SK-N-DZ (cell line): ENCODE measurements around the gene SLC25A27. TPM values are rescaled to one million over a fixed set of nuclear protein-coding genes. Genes with fewer than 3 reads are reported as not detected.
"Not testable (repeated sequence)": the region's sequence is repeated elsewhere in the genome, so short reads cannot be mapped to it uniquely, and the experiment has no call there.

ENCODE experiments used
- DNase-seq: peaks from one replicate; pipeline ENCODE4 v3.0.0-alpha.2; 2015; ENCODE audit warnings: low spot score
- polyA plus RNA-seq, 2 experiments: library from polyadenylated mRNA; depleted of rRNA; stranded (reverse); fragments of >200 nt; gene quantifications; 2 replicates each; pipeline ENCODE4 v1.2.3, GENCODE V29; 2014

SLC25A27 gene
- polyA plus RNA-seq (2014; cell fraction: cytosol; rRNA removed): 2.0 and 11.3 TPM in 2 replicates
- polyA plus RNA-seq (2014; cell fraction: nucleus; rRNA removed): 10.2 and 12.8 TPM in 2 replicates

GRCh38 chr6:46652603-46653438, at the start of gene SLC25A27, which contains the start of gene CYP39A1:
TSS of gene SLC25A27 (plus strand) at chr6:46652975. CDS start at chr6:46653193, 218 bp downstream.
TSS of gene CYP39A1 (minus strand) at chr6:46652818. CDS start at chr6:46652582, 236 bp downstream.
- DNase-seq: peak; percentile 73

DNA sequence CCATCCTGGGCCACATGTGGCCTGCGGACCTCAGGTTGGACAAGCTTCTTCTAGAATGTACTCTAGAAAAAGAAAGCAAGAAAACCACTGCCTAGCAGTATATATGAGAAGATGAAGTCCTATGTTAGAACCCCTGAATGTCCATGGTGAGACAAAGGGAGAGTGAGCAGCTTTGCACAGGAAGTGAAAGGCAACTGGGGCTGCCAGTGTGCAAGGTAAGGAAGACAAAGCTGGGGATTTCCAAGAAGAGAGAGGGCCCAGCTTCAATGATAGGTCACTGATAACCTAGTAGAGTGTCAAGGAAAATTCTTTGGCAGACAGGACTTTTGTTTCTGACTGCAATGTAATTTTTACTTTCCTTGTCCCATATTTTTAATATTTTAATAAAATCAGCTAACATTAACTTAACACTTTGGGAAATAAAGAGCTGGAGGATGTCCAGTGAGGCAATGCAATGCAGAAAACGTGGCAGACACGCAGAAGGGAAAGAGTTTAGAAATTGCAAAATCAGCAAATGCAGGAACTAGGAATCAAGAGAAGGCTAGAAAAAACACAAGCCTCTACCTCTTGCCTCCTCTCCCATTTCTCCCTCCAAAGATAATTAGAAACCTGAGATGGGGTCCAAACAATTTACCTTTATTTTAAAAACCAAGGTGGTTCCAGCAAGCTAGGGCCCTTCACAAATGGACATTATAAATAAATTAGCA, 47.5 kb upstream of the SLC25A27 start:
- DNase-seq: no peak

GRCh38 chr6:46606338-46606737, 46.4 kb upstream of the SLC25A27 start:
- DNase-seq: no peak

- no peak for DNase-seq
Measured at GRCh38 chr6:46610862-46611553, 41.8 kb upstream of the SLC25A27 start.

DNA sequence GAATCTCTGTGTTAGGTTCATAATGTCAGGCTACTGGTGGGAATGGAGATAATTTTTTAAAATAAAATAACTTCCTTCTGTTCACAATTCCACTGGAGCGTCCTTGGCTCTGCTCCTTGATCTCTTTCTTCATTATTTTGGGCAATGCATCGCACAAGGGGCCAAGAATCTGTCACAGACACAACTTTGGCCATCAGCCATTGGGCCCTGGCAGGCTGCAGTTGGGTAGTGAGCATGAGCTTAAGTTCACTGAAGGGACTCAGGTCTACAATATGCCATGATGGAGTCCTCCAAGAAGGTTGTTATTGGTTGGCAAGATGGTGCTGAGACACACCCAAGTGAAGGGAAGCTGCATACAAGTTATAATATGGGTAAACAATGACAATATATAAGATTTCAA, 40.1 kb upstream of the SLC25A27 start:
- DNase-seq: no peak

- DNase-seq: no peak
Measured at GRCh38 chr6:46618726-46619125, 34.0 kb upstream of the SLC25A27 start.

DNA sequence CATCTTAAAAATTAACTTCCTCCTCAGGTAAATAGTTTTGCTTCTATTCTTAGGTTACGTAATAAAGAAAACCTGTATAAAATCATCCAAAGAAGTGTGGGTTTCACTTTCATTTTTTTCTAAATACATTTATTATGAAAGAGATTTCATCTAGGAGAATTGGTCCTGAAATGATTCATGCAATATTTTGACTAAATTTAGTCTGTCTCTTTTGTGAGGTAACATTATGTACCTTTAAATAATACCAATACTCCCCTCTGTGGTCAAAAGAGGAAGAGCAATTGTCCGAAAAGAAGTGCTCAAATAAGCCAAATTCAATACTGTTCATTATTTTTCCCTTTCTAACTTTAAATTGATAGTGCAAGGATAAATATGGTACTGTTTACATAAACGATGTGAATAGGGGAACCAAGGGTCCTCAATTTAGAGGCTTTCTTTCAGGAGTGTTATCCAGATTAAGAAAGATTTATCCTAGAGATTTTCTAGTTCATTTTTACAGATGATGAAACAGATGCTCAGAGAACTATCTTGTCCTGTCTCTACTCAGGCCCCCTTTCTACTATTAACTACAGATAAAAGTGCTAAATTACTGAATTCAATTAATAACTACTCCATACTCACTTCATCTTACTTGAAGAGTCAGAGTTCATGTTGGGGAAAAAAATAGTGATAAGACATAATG, 26.4 kb upstream of the SLC25A27 start:
- peak; percentile 1 for DNase-seq

DNA sequence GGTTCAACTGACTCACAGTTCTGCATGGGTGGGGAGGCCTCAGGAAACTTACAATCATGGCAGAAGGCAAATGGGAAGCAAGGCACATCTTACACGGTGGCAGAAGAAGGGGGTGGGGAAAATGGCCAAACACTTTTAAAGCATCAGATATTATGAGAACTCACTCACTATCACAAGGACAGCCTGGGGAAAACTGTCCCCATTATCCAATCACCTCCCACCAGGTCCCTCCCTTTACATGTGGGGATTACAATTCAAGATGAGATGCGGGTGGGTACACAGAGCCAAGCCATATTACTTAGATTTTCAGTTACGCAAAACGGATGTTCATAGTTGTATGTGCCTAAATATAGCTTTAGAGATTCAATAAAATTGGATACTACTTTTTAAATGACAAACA, 25.8 kb upstream of the SLC25A27 start:
- no peak for DNase-seq

DNA sequence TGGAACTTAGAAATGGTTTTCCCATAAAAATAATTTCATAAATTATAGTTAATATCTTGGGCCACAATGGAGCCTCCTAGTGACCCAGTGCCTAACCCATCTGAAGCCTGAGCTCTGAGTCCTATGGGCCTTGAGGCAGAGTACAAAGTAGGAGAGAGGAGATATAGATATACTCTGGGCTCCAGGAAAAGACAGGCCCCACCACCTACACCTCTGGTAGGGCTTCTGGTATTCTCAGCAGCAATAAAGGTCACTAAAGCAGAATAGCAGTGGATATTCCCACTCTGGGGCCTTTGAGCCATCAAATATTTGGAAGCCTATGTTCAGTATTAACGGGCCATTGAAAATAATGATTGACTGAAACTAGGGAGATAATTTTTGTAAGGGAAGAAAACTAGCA, 24.3 kb upstream of the SLC25A27 start:
- DNase-seq: no peak

DNA sequence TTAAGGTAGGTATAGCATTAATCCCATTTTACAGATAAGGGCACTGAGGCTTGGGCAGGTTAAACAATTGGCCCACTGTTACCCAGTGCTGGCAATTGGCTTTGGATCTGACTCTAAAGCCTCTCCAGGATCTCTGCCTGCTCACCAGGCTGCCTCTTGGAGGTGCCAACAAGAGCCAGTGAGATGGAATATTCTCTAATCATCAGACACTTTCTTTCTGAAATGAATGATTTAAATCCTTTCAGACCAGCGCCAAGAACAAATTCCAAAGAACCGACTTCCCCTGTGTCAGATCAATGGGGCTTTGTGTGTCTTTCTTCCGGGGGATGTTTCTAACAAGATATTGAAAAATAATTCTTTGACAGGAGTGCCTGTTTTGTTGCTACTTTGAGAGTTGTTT, 23.8 kb upstream of the SLC25A27 start:
- no peak for DNase-seq

DNA sequence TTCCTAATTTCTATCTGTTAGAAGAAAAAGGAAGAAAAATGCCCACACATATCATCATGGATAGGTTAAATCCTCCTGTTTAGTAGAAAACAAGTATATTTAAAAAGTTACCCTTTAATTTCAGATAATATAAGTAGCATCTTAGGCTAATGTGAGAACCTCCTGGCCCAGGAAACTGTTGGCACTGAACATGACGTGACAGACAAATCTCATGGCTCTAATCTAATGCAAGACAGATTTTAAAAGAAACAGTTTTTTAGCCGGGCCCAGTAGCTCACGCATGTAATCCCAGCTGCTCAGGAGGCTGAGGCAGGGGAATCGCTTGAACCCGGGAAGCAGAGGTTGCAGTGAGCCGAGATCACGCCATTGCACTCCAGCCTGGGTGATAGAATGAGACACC, 23.1 kb upstream of the SLC25A27 start:
- no peak for DNase-seq

- no peak for DNase-seq
Measured at GRCh38 chr6:46632053-46632452, 20.7 kb upstream of the SLC25A27 start.

DNA sequence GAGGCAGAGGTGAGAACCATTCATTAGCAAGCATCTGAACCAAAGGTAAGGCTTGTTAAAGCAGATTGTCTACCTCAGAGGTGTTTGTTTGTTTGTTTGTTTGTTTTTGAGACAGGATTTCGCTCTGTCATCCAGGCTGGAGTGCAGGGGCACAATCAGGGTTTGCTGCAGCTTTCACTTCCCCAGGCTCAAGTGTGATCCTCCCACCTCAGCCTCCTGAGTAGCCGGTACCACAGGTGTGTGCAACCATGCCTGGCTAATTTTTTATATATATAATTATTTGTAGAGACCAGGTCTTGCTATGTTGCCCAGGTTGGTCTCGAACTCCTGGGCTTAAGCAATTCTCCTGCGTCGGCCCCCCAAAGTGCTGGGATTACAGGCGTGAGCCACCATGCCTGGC, 17.3 kb upstream of the SLC25A27 start:
- DNase-seq: no peak

GRCh38 chr6:46637145-46637544, 15.6 kb upstream of the SLC25A27 start:
- no peak for DNase-seq

- no peak for DNase-seq
Measured at GRCh38 chr6:46637933-46638332, 14.8 kb upstream of the SLC25A27 start.

- DNase-seq: no peak
Measured at GRCh38 chr6:46638650-46639049, 14.1 kb upstream of the SLC25A27 start.

DNA sequence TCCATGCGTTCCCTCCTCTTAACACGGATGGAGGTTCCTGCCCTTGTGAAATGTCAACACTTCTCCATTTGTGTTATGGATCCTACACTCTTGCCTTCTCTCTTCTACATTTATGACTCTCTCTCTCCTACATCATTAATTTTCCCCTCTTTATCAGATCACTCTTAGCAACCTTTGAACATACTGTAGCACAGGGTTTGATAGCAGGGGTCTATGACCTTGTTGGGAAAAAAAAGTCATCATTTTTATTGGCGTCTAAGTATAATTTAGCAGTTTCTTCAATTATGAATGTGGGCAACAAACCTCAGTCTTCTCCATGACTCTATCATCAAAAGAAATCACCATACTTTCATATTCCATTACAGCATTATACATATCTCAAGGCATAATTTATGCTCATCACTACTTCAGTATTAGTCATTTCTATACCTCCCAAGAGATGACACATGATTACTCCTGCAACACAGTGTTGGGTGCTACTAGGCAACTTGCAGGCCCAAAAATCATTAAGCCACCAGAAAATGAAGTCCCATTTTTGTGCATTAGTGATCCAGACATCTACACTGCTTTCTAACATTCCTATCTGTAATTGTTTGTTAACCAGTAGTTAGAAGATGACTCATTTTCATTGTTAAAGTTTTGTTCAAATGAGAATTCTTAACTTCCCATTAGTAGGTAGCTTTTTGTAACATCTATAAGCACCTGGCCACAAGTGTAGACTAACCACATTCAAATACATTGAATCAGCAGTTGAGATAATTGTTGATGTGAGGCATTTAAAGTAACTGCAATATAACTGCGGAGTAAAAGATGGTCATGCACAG, 9.6 kb upstream of the SLC25A27 start:
- no peak for DNase-seq

DNA sequence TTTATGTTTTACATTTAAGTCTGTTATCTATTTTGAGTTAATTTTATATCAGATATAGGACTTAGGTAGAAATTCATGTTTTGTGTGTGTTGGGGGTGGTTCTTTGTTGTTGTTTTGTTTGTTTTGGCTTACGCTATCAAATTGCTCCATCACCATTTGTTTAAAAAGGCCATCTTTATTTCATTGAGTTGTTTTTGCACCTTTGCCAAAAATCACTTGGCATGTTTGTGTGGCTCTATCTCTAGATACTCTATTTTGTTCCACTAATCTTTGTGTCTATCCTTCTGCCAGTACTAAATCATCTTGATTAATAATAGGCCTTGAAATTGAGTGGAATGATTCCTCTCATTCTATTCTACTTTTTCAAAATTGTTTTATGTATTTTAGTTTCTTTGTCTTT, 7.5 kb upstream of the SLC25A27 start:
- DNase-seq: no peak

DNA sequence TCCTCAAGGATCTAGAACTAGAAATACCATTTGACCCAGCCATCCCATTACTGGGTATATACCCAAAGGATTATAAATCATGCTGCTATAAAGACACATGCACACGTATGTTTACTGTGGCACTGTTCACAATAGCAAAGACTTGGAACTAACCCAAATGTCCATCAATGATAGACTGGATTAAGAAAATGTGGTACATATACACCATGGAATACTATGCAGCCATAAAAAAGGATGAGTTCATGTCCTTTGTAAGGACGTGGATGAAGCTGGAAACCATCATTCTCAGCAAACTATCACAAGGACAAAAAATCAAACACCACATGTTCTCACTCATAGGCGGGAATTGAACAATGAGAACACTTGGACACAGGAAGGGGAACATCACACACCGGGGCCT, 4.7 kb upstream of the SLC25A27 start:
- not testable (repeated sequence) for DNase-seq

DNA sequence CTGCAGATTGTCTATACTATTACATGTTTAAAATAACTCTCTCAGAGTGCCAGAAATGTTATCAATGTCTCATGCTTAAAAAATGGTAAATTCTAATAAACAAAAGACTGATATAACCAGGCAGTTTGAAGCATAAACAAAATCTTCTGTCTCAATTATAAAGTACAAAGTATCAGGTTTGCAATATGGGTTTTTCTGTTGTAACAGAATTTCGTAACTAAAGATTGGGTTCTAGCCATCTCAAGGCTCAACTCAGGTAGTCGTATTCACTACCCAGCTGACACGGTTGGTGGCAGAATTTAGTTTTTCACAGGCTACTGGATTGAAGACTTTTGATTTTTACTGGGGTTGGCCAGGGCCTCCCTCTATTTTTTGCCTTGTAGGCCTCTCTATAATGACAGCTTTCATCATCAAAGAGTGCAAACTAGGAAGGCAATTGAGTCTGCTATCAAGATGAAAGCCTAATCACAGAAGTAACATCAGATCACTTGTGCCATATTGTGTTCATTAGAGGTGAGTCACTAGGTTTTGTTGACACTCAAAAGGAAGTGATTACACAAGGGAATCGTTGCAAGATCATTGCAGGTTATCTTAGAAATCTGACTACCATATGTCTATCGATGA, 3.8 kb upstream of the SLC25A27 start:
- DNase-seq: no peak
